GM13976 (cell line): ENCODE results near the gene CAMKK2.

Source experiments
- DNase-seq: peaks from one replicate; pipeline ENCODE4 v3.0.0; 2012; ENCODE audit warnings: low spot score
- in situ Hi-C: fragments of 300-500 bp; cut with MboI; formaldehyde crosslinking; loops from one replicate; pipeline ENCODE4 v1.12.0; 2022; ENCODE audit warnings: low sequenced_read_pairs, mixed read lengths, inconsistent platforms; ENCODE audit not compliant: unreplicated experiment
- TF ChIP-seq, protein P1 (sequence below): IDR thresholded peaks from 2 replicates; pipeline ENCODE4 v1.5.1; 2012; ENCODE audit warnings: borderline replicate concordance, mild to moderate bottlenecking; ENCODE audit not compliant: insufficient read depth; ENCODE audit errors: extremely low read depth, missing control alignments, control extremely low read depth

Gene CAMKK2

DNA sequence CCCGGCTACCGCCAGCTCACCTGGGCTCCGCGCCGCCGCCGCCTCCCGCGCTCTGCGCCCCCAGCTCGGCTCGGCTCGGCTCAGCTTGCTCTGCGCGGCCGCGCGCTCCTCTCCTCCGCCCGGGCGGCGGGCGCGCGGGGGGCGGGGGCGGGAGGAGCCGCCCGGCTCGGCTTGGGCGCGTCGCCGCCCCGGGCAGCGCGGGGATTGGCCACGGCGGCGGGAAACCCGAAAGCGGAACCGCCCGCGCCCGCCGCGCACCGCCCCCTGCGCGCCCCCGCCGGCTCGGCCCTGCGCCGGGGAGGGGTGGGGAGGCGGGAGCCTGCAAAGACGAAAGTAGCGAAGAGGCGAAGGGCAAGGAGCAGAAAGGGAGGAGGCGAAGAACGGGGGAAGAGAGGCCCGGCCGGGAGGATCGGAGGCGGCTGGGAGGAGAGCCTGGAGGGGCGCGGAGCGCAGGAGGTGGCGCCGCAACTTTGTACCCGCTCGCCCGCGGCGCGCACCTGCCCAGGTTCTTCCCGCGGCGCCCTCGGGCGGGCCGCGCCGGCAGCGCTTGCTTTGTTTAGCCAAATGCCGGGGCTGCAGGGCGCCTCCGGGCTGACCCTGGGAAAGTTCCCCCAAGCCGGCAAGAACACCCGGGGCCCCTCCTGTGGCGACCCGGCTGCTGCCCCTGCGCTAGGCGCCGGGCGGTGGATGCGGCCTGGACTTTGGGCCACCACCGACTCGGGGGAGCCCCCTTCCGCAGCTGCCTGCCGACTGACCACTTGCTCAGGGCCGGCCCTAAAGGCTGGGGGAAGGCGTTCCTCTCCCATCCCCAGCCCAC is at the start of gene CAMKK2:
Gene CAMKK2, minus strand, starts transcription at position 92 of the 817 bp plus-strand sequence. CDS start 22,183 bp downstream, outside the sequence.
- TF ChIP-seq, protein P1, sequence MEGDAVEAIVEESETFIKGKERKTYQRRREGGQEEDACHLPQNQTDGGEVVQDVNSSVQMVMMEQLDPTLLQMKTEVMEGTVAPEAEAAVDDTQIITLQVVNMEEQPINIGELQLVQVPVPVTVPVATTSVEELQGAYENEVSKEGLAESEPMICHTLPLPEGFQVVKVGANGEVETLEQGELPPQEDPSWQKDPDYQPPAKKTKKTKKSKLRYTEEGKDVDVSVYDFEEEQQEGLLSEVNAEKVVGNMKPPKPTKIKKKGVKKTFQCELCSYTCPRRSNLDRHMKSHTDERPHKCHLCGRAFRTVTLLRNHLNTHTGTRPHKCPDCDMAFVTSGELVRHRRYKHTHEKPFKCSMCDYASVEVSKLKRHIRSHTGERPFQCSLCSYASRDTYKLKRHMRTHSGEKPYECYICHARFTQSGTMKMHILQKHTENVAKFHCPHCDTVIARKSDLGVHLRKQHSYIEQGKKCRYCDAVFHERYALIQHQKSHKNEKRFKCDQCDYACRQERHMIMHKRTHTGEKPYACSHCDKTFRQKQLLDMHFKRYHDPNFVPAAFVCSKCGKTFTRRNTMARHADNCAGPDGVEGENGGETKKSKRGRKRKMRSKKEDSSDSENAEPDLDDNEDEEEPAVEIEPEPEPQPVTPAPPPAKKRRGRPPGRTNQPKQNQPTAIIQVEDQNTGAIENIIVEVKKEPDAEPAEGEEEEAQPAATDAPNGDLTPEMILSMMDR, result peak; percentile 17
- in situ Hi-C loops, result no loop called here
- DNase-seq, result peak; percentile 97

DNA sequence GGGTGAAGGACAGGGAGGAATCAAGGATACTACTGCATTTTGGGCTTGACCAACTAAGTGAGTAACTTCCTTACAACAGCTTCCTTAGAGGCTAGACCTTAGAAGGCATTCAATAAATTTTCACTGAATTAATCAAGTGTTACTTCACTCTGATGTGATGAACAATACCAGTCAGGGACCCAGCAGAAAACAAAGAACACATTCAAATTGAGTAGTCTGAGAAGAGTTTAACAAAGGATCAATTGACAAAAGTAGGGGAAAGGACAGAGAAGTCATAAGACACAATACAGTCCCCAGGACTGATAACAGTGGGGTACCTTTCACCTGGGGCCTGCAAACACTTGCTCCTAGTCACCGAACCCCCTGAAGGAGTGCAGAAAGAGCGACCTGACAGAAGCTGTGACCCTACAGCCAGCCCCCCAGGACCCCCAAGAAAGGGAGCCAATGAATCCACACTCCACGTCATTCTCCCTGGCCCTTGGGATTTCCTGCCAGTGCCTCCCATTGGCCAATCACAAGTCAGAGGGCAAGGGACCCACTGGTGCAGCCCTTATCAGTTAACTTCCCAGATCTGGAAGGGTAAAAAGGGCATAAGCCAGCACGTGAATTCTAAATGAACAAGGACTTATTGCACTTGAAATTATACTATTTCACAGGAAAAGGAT is 48.8 kb upstream of the CAMKK2 start:
- DNase-seq, result no peak
- TF ChIP-seq, protein P1, result no peak
- in situ Hi-C loops, result loop anchor here (25.0 kb wide), 1 partner anchor 92 kb away; no protein-coding TSS in a partner anchor

DNA sequence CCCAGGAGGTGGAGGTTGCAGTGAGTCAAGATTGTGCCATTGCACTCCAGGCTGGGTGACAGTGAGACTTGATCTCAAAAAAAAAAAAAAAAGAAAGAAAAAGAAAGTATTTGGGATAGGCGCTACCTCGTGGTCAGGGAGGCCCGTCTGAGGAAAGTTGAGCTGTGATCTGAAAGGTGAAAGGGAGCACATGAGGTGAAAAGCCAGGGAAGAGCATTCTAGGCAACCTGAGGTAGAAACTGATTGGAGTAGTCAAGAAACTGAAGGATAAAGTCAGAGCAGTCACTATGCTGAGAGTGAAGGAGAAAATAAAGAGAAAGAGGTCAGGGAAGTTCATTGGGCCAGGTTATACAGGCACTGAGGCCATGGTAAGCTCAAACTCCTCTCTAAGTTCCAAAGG is 48.0 kb upstream of the CAMKK2 start:
- DNase-seq, result no peak
- TF ChIP-seq, protein P1, result no peak
- in situ Hi-C loops, result loop anchor here (25.0 kb wide), 1 partner anchor 93 kb away; no protein-coding TSS in a partner anchor

GRCh38 chr12:121337416-121337815 is 40.9 kb upstream of the CAMKK2 start:
- no peak for DNase-seq
- in situ Hi-C loops, result loop anchor here (25.0 kb wide), 1 partner anchor 100 kb away; no protein-coding TSS in a partner anchor
- TF ChIP-seq, protein P1, result no peak

DNA sequence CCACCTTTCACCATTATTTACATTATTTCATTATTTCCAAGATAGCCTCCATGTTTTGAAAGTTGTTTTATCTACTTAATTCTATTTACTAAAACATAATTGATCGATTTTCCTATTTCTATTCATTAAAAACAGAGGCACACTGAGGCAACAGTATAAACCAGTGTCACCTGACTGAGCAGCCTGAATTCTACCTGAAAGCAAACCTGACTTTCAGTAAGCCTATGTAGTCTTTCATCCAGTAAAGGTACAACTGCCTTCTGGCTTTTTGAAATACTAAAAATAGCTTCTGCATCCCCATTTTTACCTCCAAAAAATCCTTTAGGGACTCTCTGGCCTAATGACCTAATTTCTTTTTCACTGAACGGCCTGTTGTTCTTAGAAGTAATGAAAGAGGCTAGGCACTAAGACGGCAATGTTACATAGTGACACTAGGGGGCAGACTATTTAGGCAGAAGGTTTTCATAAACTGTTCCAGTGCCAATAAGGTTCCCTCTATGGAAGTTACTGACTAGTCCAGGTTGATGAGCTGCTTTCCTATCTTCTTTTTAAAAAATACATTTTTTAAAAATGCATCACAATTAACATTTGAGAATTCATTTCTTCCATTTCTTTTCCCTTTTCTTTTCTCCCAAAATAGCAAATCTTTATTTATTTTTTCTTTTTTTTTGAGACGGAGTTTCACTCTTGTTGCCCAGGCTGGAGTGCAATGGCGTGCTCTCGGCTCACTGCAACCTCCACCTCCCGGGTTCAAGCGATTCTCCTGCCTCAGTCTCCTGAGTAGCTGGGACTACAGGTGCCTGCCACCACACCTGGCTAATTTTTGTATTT is 38.2 kb upstream of the CAMKK2 start:
- in situ Hi-C loops, result loop anchor here (25.0 kb wide), 1 partner anchor 103 kb away; no protein-coding TSS in a partner anchor
- peak; percentile 71 for DNase-seq
- TF ChIP-seq, protein P1, result peak; percentile 68

- TF ChIP-seq, protein P1, result no peak
- in situ Hi-C loops, result loop anchor here (25.0 kb wide), 1 partner anchor 104 kb away; no protein-coding TSS in a partner anchor
- no peak for DNase-seq
Measured at GRCh38 chr12:121333747-121334146, 37.2 kb upstream of the CAMKK2 start.
